OCI-M2 (cell line): ENCODE measurements around the gene BTAF1.
"Not testable (repeated sequence)": the region's sequence is repeated elsewhere in the genome, so short reads cannot be mapped to it uniquely, and the experiment has no call there.

Experiments
- DNase-seq: peaks from one replicate; lab custom pipeline; 2025; ENCODE audit not compliant: unreplicated experiment; lab: John Stamatoyannopoulos, UW

The BTAF1 gene

DNA sequence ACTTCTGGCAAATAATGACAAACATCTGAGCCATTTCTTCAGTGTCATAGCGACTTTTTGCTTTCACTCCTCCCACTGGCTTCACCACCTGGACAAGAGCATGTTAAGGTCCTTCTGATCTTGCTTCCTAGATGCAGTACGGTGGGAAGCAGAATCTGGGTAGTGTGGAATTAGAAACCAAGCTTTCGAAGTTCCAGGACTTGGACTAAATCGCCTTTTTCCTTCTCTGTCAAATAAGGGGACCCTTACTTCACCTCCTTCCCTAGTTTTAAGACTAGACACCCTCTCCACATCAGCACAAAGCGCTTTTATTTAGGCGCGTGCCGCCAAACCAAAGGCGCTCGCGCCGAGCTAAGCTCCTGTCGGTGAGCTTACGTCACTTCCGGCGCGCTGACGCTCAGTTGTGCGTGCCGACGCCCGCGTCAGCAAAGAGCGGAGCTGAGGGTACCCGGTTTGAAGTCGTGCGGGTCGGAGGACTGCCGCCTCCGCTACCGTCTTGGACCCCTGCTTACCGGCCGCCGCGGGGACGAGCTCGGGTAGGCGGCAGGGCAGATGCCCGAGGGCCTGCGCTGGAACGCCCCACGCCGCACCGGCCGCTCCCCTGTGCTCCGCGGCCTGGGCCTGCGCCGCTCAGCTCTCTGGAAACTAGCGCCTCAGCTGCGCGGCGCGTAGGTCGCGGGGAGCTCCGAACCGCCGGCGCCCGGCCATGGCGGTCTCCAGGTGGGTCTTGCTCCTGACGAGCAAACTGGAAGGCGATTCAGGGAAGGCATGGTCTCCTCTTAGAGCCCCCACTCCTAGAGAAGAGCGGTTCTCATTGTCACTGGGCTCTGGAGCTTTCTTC is at the start of gene BTAF1:
TSS of gene BTAF1 (plus strand) at position 400 of the 841 bp plus-strand sequence. CDS start at position 707, 307 bp downstream.
- peak; percentile 58 for DNase-seq

- DNase-seq, result no peak
These were observed 48.4 kb upstream of the BTAF1 start for GRCh38 chr10:91875156-91875555.

GRCh38 chr10:91875779-91876178 is 47.8 kb upstream of the BTAF1 start:
- no peak for DNase-seq

GRCh38 chr10:91879515-91880170 is 43.9 kb upstream of the BTAF1 start:
- no peak for DNase-seq

DNA sequence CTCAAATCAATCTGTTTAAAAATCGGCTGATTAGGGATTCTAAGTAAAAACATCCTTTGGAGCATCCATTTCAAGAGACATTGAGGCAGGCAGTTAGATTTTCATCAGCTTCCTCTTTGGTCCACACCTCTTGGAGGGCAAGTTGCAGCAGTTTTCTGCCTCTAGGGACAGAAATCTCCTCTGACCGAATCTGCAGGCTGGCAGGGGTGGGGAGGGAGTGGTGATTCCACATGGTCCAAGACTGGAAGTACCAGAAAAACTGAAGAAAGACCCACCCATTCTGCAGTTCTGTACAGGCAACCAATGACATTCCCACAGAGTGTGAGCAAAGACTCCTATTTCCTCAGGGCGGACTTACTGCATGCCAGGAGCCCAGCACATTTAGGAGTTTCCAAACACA is 43.3 kb upstream of the BTAF1 start:
- DNase-seq, result no peak

DNA sequence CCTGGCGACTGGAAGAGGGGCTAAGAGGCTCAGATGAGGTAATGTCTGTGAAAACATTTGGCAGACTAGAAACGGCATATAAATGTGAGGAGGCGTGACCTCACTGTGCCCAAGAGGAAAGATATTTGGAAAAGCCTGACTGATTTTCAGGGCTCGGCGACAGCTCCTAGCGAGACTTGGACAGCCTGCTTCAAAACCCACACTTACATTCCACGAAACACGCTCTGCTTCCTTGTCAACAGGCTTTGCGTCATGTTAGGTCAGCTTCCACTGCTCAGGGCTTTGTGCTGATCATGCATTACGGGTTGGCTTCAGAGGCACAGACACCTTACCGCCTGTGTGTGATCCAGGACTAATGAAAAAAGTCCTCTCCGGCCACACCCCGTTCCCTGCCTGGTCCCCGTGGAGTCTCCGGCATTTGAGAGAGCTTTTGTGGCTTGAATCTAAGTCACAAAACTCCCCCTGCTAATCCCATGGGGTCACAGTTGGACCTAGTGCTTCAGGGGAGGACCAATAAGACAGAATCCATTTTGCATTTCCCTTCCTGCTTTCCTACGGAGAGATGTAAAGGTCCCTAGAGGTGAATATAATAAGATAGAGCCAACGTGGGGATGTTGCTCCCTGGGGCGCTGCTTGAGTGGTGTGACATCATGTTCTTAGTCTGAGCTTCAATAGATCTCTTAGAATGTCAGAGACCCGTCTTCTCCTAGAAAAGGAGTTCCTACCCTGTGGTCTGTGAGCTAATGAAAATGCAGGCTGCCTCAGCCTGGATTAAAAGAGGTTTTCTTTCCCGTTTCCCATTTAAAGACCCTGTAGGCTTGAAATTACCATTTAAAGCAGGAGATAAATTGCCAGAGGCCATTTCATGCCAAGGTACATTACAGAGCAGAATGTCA is 39.8 kb upstream of the BTAF1 start:
- DNase-seq, result no peak

- DNase-seq, result no peak
These were observed 39.0 kb upstream of the BTAF1 start for GRCh38 chr10:91884536-91884935.

- DNase-seq, result no peak
These were observed 38.0 kb upstream of the BTAF1 start for GRCh38 chr10:91885362-91886079.

- no peak for DNase-seq
These were observed 36.7 kb upstream of the BTAF1 start for GRCh38 chr10:91886954-91887271.

DNA sequence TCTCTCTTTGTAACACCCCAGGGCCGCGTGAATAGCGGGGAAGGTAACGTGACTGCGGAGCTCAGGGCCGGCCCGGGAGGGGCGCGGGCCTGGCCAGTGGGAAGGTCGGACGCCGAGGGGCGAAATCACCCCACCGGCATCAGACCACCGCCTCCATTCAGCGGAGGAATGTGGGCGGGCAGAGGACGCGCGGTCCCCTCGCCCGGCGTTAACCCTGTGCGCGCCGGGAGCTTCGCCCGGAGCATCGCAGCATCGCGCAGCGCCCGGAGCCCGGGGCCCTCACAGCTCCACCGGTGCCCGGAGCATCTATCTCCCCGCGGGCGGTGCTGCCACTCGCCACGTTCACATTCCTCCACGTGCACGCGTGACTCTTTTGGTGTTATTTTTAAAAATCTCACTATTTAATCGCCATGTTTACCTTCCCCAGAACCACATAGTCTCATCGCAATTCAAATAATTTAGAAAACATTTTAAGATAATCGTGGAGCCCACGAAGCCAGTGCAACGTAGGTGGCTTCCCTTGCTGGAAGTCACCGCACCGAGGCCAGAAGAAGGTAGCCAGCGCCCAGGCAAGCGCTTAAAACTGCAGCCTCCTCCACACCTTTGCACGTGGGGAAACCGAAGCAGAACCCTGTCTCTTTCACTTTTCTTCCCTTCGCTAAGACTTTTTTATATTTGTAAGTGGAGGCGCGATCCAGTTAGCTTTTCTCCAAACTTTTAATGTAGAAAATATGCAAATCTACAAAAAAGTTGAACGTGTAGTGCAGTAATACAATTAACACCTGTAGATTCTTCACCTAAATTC is 36.1 kb upstream of the BTAF1 start:
- no peak for DNase-seq

- DNase-seq, result no peak
These were observed 32.2 kb upstream of the BTAF1 start for GRCh38 chr10:91891125-91892001.

GRCh38 chr10:91893051-91893450 is 30.5 kb upstream of the BTAF1 start:
- DNase-seq, result no peak

DNA sequence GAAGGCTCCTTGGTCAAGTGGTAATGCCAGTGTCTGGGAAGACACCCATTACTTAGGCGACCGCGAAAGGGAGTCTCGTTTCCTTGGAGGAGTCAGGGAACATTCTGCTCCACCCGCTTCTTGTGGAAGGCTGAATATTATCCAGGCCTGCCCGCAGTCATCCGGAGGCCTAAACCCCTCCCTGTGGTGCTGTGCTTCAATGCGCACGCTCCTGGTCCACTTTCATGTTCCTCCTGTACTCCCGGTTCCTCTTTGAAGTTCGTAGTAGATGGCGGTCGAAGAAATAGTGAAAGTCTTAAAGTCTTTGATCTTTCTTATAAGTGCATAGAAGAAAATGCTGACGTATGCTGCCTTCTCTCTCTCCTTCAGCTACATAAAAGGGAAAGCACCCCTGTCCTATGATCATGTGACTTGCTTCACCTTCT is 29.3 kb upstream of the BTAF1 start:
- not testable (repeated sequence) for DNase-seq

- no peak for DNase-seq
These were observed 27.3 kb upstream of the BTAF1 start for GRCh38 chr10:91896212-91896756.

- no peak for DNase-seq
These were observed 26.1 kb upstream of the BTAF1 start for GRCh38 chr10:91897421-91897820.

DNA sequence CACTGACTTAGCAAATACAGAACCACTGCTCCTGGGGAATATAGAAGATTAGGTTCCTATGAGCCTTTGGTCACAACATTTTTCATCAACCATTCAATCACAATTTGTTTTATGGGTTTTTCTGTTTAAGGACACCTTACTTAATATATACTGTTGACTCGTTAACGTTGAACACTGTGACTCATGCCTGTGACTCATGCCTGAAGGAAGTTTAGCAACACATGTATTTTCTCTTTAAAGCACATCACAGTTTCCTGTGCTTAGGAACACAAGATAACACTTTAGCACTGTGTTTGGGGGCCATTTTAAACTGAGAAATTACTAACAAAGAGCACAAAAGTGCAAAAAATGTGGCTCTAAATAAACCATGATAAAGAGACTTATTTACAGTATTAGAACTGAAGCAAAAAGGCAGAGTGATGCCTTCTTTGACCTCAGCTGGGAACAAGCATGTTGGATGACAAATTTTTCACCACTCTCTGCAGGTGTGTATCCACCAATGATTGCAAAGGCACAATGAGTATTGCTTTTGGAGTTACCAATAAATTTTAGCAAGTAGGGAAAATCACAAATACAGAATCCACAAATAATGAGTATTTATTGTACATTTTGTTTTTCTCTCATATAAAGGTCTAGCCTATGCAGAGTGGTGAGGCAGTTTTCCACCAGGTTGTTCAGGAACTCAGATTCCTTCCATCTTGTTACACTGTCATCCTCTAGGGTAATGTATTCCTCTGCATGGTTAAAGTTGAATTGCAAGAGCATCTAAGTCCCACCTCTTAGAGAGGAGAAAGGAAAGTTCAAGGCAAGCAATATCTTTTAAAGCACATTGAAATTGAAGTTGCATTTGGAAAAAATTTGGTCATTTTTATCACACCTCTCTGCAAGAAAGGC is 21.5 kb upstream of the BTAF1 start:
- DNase-seq, result no peak

- no peak for DNase-seq
These were observed 16.5 kb upstream of the BTAF1 start for GRCh38 chr10:91907033-91907594.
